H1 (cell line): ENCODE data around the gene SH3RF3. TPM values are rescaled to one million over a fixed set of nuclear protein-coding genes. Genes with fewer than 3 reads are reported as not detected.

ENCODE experiments used
- CTCF ChIA-PET: fragments of 300-600 bp; sonication (Branson Sonifier 250); formaldehyde crosslinking; loops from one replicate; lab custom pipeline; 2021; ENCODE audit not compliant: partially characterized antibody; lab: Charles Lee
- POLR2A ChIA-PET: fragments of 300-600 bp; sonication (Branson Sonifier 250); formaldehyde crosslinking; loops from one replicate; lab custom pipeline; 2021; ENCODE audit warnings: inconsistent platforms; ENCODE audit not compliant: partially characterized antibody; lab: Charles Lee
- DNase-seq, 2 experiments: peaks; one replicate each; pipeline versions ENCODE4 v3.0.0 to v3.0.0-alpha.2; 2010 to 2022; ENCODE audit warnings: low spot score in 2 of 2, low read depth in 1 of 2, mixed read lengths in 1 of 2
- FAIRE-seq: peaks from 2 replicates; lab custom pipeline; 2011; peaks lifted over from hg19 to GRCh38; lab: Jason Lieb, UNC
- H2AFZ ChIP-seq: 2 replicates; pipeline ENCODE4 v1.8.1; 2012; ENCODE audit warnings: low read length, inconsistent platforms
- H2AK5ac ChIP-seq: 2 replicates; pipeline ENCODE4 v1.6.1; 2013; ENCODE audit warnings: low read depth, low read length
- H2BK120ac ChIP-seq: replicated peaks from 2 replicates; pipeline ENCODE3; 2013; ENCODE audit warnings: low read depth, low read length, inconsistent platforms
- H2BK12ac ChIP-seq: 2 replicates; pipeline ENCODE4 v1.6.1; 2013; ENCODE audit warnings: low read depth, low read length
- H2BK15ac ChIP-seq: 2 replicates; pipeline ENCODE4 v1.6.1; 2013; ENCODE audit warnings: low read length
- H2BK20ac ChIP-seq: 2 replicates; pipeline ENCODE4 v1.6.1; 2013; ENCODE audit warnings: low read length
- H2BK5ac ChIP-seq: 2 replicates; pipeline ENCODE4 v1.6.1; 2013; ENCODE audit warnings: low read depth, low read length
- H3K14ac ChIP-seq: 2 replicates; pipeline ENCODE4 v1.6.1; 2013; ENCODE audit warnings: inconsistent platforms; ENCODE audit not compliant: insufficient read length
- H3K18ac ChIP-seq: 2 replicates; pipeline ENCODE4 v1.6.1; 2013; ENCODE audit warnings: low read length; ENCODE audit errors: extremely low read depth
- H3K23ac ChIP-seq: 2 replicates; pipeline ENCODE4 v1.6.1; 2013; ENCODE audit warnings: inconsistent platforms; ENCODE audit not compliant: insufficient read length
- H3K23me2 ChIP-seq: 2 replicates; pipeline ENCODE4 v1.6.1; 2013; ENCODE audit warnings: low read depth, low read length
- H3K27ac ChIP-seq: 2 replicates; pipeline ENCODE4 v1.6.1; 2011; ENCODE audit warnings: low read depth, low read length, inconsistent platforms
- H3K27me3 ChIP-seq, 4 experiments: replicated peaks in 1 of 4; 1 replicate in 1 of 4; 2 replicates in 3 of 4; pipeline versions ENCODE4 v1.6.1 to v1.8.1; 2011 to 2013; ENCODE audit warnings: low read length in 3 of 4, mild to moderate bottlenecking in 3 of 4, inconsistent platforms in 2 of 4, mixed read lengths in 2 of 4, moderate library complexity in 1 of 4; ENCODE audit not compliant: control insufficient read depth in 3 of 4, insufficient read depth in 3 of 4; ENCODE audit errors: extremely low read depth in 1 of 4
- H3K36me3 ChIP-seq, 4 experiments: 2 replicates each; pipeline versions ENCODE4 v1.6.1 to v1.8.1; 2011 to 2013; ENCODE audit warnings: mild to moderate bottlenecking in 4 of 4, low read length in 3 of 4, moderate library complexity in 2 of 4, control low read depth in 1 of 4, inconsistent platforms in 1 of 4; ENCODE audit not compliant: insufficient read depth in 4 of 4, control insufficient read depth in 2 of 4
- H3K4ac ChIP-seq: replicated peaks from 2 replicates; pipeline ENCODE3; 2013; ENCODE audit warnings: low read length, low read depth, mixed read lengths, inconsistent platforms; ENCODE audit not compliant: insufficient read length
- H3K4me1 ChIP-seq, 4 experiments: replicated peaks in 1 of 4; 1 replicate in 1 of 4; 2 replicates in 3 of 4; pipeline versions ENCODE4 v1.6.1 to v1.8.1; 2011 to 2013; ENCODE audit warnings: low read length in 3 of 4, inconsistent platforms in 2 of 4, mixed read lengths in 1 of 4; ENCODE audit not compliant: insufficient read depth in 4 of 4, control insufficient read depth in 3 of 4
- H3K4me2 ChIP-seq, 2 experiments: 2 replicates each; pipeline versions ENCODE4 v1.6.1 to v1.8.1; 2011 to 2013; ENCODE audit warnings: low read depth in 2 of 2, low read length in 2 of 2, control low read depth in 1 of 2, inconsistent platforms in 1 of 2, mild to moderate bottlenecking in 1 of 2; ENCODE audit not compliant: insufficient read depth in 1 of 2
- H3K4me3 ChIP-seq, 4 experiments: fragments of 200-600, 300-600 bp in 1 of 4; sonication (generic), shearing (Covaris generic), sonication (Bioruptor Twin) in 1 of 4; 2 replicates each; pipeline versions ENCODE4 v1.5.1 to v1.8.1; 2011 to 2016; ENCODE audit warnings: low read length in 4 of 4, low read depth in 3 of 4, control low read depth in 2 of 4, inconsistent platforms in 2 of 4, mild to moderate bottlenecking in 2 of 4, mixed read lengths in 1 of 4, moderate library complexity in 1 of 4; ENCODE audit not compliant: insufficient read depth in 2 of 4; ENCODE audit errors: extremely low read depth in 1 of 4
- H3K56ac ChIP-seq: replicated peaks from 2 replicates; pipeline ENCODE3; 2013; ENCODE audit warnings: low read depth, mild to moderate bottlenecking, mixed read lengths, low read length, inconsistent platforms; ENCODE audit not compliant: insufficient read length
- H3K79me1 ChIP-seq: 2 replicates; pipeline ENCODE4 v1.6.1; 2013; ENCODE audit warnings: low read depth, low read length, control low read depth
- H3K79me2 ChIP-seq, 2 experiments: 2 replicates each; pipeline versions ENCODE4 v1.6.1 to v1.8.1; 2012 to 2013; ENCODE audit warnings: low read length in 2 of 2, mild to moderate bottlenecking in 2 of 2, inconsistent platforms in 1 of 2; ENCODE audit not compliant: insufficient read depth in 2 of 2, control insufficient read depth in 1 of 2
- H3K9ac ChIP-seq, 4 experiments: replicated peaks in 1 of 4; 1 replicate in 1 of 4; 2 replicates in 3 of 4; pipeline versions ENCODE4 v1.6.1 to v1.8.1; 2011 to 2013; ENCODE audit warnings: low read depth in 3 of 4, low read length in 3 of 4, control low read depth in 2 of 4, mild to moderate bottlenecking in 2 of 4, moderate library complexity in 2 of 4, inconsistent platforms in 1 of 4; ENCODE audit errors: extremely low read depth in 1 of 4
- H3K9me3 ChIP-seq, 2 experiments: 2 replicates each; pipeline versions ENCODE4 v1.6.1 to v1.8.1; 2012 to 2013; ENCODE audit warnings: mild to moderate bottlenecking in 2 of 2, moderate library complexity in 2 of 2, control low read depth in 1 of 2, inconsistent platforms in 1 of 2, low read depth in 1 of 2, low read length in 1 of 2, mixed read lengths in 1 of 2; ENCODE audit not compliant: insufficient read depth in 2 of 2
- H4K20me1 ChIP-seq, 2 experiments: replicated peaks in 1 of 2; 2 replicates each; pipeline versions ENCODE3 to v1.8.1; 2011 to 2013; ENCODE audit warnings: inconsistent platforms in 2 of 2, low read length in 2 of 2, mild to moderate bottlenecking in 1 of 2; ENCODE audit not compliant: insufficient read depth in 2 of 2, control insufficient read depth in 1 of 2
- H4K5ac ChIP-seq: 2 replicates; pipeline ENCODE4 v1.6.1; 2013; ENCODE audit warnings: low read length, low read depth, mixed read lengths, inconsistent platforms; ENCODE audit not compliant: insufficient read length
- H4K8ac ChIP-seq: 2 replicates; pipeline ENCODE4 v1.8.0; 2013; ENCODE audit warnings: mild to moderate bottlenecking, moderate library complexity, low read length, inconsistent platforms; ENCODE audit not compliant: insufficient read depth; ENCODE audit errors: extremely low read depth
- H4K91ac ChIP-seq: replicated peaks from 2 replicates; pipeline ENCODE3; 2013; ENCODE audit warnings: low read length, mixed read lengths, inconsistent platforms; ENCODE audit not compliant: insufficient read length
- GABPA ChIP-seq: IDR thresholded peaks from 2 replicates; pipeline ENCODE4 v1.6.1; 2011; ENCODE audit warnings: mild to moderate bottlenecking, low read length, moderate library complexity, borderline replicate concordance; ENCODE audit not compliant: insufficient read depth
- WGBS, 2 experiments: shearing (Covaris generic) in 1 of 2; methylation state at CpG; one replicate each; pipeline versions ENCODE4 v1.1.6 to v1.1.7; 2013 to 2015; ENCODE audit warnings: low lambda C conversion rate in 2 of 2, mixed read lengths in 2 of 2, inconsistent platforms in 1 of 2, low coverage in 1 of 2, missing lambda C conversion rate in 1 of 2; ENCODE audit not compliant: insufficient replicate concordance in 2 of 2, insufficient coverage in 1 of 2, insufficient read length in 1 of 2; ENCODE audit errors: extremely low coverage in 1 of 2, missing lambda C conversion rate in 1 of 2; 5-methylcytosine and 5-hydroxymethylcytosine counted together
- polyA plus RNA-seq, 7 experiments: library from polyadenylated mRNA; depleted of rRNA in 3 of 7; stranded (reverse) in 5 of 7; unstranded in 2 of 7; fragments of >200 nt in 5 of 7; fragments of 200-250 nt in 2 of 7; gene quantifications; 1 replicate in 5 of 7; 2 replicates in 1 of 7; 4 replicates in 1 of 7; pipeline versions ENCODE4 v1.2.1 to v1.2.3, GENCODE V29; 2011 to 2013; ENCODE audit warnings: missing spikeins in 2 of 7, mixed read lengths in 2 of 7
- total RNA-seq: library from RNA; stranded (reverse); fragmentation: NEBNext Ultra II Directional; extraction: Animal tissue kit (Norgen Biotek cat#: 25700); gene quantifications from 2 replicates; pipeline ENCODE4 v1.2.1, GENCODE V29; 2021

SH3RF3 gene
- total and polyA plus RNA-seq, 2 of the 8 experiments (the other 6 are each of a cell fraction or from before 2014, with no cell fraction given): 0.11 to 0.65 TPM

GRCh38 chr2:109162999-109163398 lies 34.0 kb downstream of the SH3RF3 start:
- Histone ChIP-seq H3K4me2 (no peak overlapping the region), H4K20me1 (no peaks in the 10 kb centered on the region), H3K14ac (no peak overlapping the region), H2BK120ac (no peak overlapping the region), H3K4ac (no peak overlapping the region), H3K4me1 (0 out of 7 replicates have a peak, but pooled peaks cover 0 to 2% (median 0%) of the 10 kb centered on the region in 4 experiments), H3K27ac (no peak overlapping the region), H3K36me3 (no peaks in the 10 kb centered on the region), H3K23me2 (no peaks in the 10 kb centered on the region), H3K23ac (no peak overlapping the region), H3K9ac (no peak overlapping the region), H3K9me3 (no peaks in the 10 kb centered on the region), H2BK12ac (no peak overlapping the region), H3K18ac (no peak overlapping the region), H2BK5ac (no peak overlapping the region), H4K8ac (no peak overlapping the region), H2BK15ac (no peak overlapping the region), H2AFZ (no peak overlapping the region), H2AK5ac (no peak overlapping the region), H4K5ac (no peak overlapping the region), H3K27me3 (no peaks in the 10 kb centered on the region), H3K79me2 (no peaks in the 10 kb centered on the region), H3K79me1 (no peaks in the 10 kb centered on the region), H3K56ac (no peak overlapping the region), H2BK20ac (no peak overlapping the region), H3K4me3 (no peak overlapping the region), H4K91ac (no peak overlapping the region)
- ChIA-PET CTCF (no interaction called here), POLR2A (no interaction called here)
- DNase-seq (no peak), FAIRE-seq (no peak)
- 88% methylated on average over 7 of the region's 7 CpGs; no CpG with 5 or more reads in 1 of the 2 experiments for WGBS, 2 experiments
- TF ChIP-seq GABPA: no peak
